HEK293 (cell line): ENCODE data around the gene ARPC4.

Experiments
- CTCF ChIP-seq: fragments of 450-650 bp; formaldehyde crosslinking; IDR thresholded peaks from 2 replicates; pipeline ENCODE4 v1.5.1; 2016; ENCODE audit warnings: missing biosample characterization, missing genetic modification characterization
- HIC1 ChIP-seq: fragments of 450-650 bp; formaldehyde crosslinking; IDR thresholded peaks from 2 replicates; pipeline ENCODE4 v1.5.1; 2016; ENCODE audit warnings: missing biosample characterization, missing genetic modification characterization
- HOXA7 ChIP-seq: sonication (generic); formaldehyde crosslinking; IDR thresholded peaks from 2 replicates; pipeline ENCODE4 v1.8.1; 2022; ENCODE audit warnings: missing genetic modification reagents, borderline replicate concordance
- PRDM10 ChIP-seq: fragments of 450-650 bp; formaldehyde crosslinking; IDR thresholded peaks from 2 replicates; pipeline ENCODE4 v1.5.1; 2016; ENCODE audit warnings: missing biosample characterization, missing genetic modification characterization
- TCF7L2 ChIP-seq: IDR thresholded peaks from 2 replicates; pipeline ENCODE4 v1.6.1; 2011; ENCODE audit warnings: low read depth, mild to moderate bottlenecking, inconsistent platforms, low read length, moderate library complexity, borderline replicate concordance
- ZNF19 ChIP-seq: fragments of 450-650 bp; formaldehyde crosslinking; IDR thresholded peaks from 2 replicates; pipeline ENCODE4; 2016; ENCODE audit warnings: missing biosample characterization, missing genetic modification characterization, low read depth
- ZNF2 ChIP-seq: fragments of 450-650 bp; formaldehyde crosslinking; IDR thresholded peaks from 2 replicates; pipeline ENCODE4 v1.5.1; 2016; ENCODE audit warnings: missing biosample characterization, missing genetic modification characterization
- ZNF274 ChIP-seq, 2 experiments: fragments of 200-500 bp in 1 of 2; fragments of 450-650 bp in 1 of 2; sonication (Bioruptor generic) in 1 of 2; formaldehyde crosslinking in 1 of 2; IDR thresholded peaks; 2 replicates each; pipeline versions ENCODE4 v1.5.1 to v1.6.1; 2014 to 2016; ENCODE audit warnings: borderline replicate concordance in 1 of 2, inconsistent platforms in 1 of 2, low read length in 1 of 2, missing biosample characterization in 1 of 2, missing genetic modification characterization in 1 of 2
- ZNF501 ChIP-seq: fragments of 450-650 bp; formaldehyde crosslinking; IDR thresholded peaks from 2 replicates; pipeline ENCODE4 v1.5.1; 2016; ENCODE audit warnings: missing biosample characterization, missing genetic modification characterization
- ZNF600 ChIP-seq: fragments of 450-650 bp; formaldehyde crosslinking; IDR thresholded peaks from 2 replicates; pipeline ENCODE4 v1.5.1; 2016; ENCODE audit warnings: missing biosample characterization, missing genetic modification characterization
- ZNF660 ChIP-seq: fragments of 450-650 bp; IDR thresholded peaks from 2 replicates; pipeline ENCODE4 v1.5.1; 2018; ENCODE audit warnings: missing biosample characterization, mild to moderate bottlenecking, missing genetic modification characterization
- ZNF843 ChIP-seq: fragments of 450-650 bp; formaldehyde crosslinking; IDR thresholded peaks from 2 replicates; pipeline ENCODE4 v1.5.1; 2016; ENCODE audit warnings: missing biosample characterization, missing genetic modification characterization
- TF ChIP-seq, protein P1 (sequence below): fragments of 450-650 bp; formaldehyde crosslinking; IDR thresholded peaks from 2 replicates; pipeline ENCODE4 v1.5.1; 2016; ENCODE audit warnings: missing biosample characterization, missing genetic modification characterization
- TF ChIP-seq, protein P2 (sequence below): fragments of 450-650 bp; formaldehyde crosslinking; IDR thresholded peaks from 2 replicates; pipeline ENCODE4 v1.5.1; 2016; ENCODE audit warnings: missing biosample characterization, missing genetic modification characterization

GRCh38 chr3:9806688-9807589 is 14.1 kb downstream of the ARPC4 start:
- TF ChIP-seq TCF7L2: no peak
- no peak for TF ChIP-seq CTCF (tag by site-specific recombination)
- no peak for TF ChIP-seq ZNF274 (IDR thresholded peaks at IDR 0.05; ENCODE audit: low read length)
- TF ChIP-seq ZNF274 (tag by site-specific recombination; IDR thresholded peaks at IDR 0.05; ENCODE audit: borderline replicate concordance): no peak
- TF ChIP-seq HIC1: no peak
- TF ChIP-seq ZNF843 (tag by site-specific recombination): no peak
- no peak for TF ChIP-seq ZNF2
- TF ChIP-seq PRDM10 (tag by site-specific recombination): no peak
- TF ChIP-seq ZNF501: no peak
- no peak for TF ChIP-seq ZNF660 (tag by site-specific recombination)
- TF ChIP-seq, protein P1, sequence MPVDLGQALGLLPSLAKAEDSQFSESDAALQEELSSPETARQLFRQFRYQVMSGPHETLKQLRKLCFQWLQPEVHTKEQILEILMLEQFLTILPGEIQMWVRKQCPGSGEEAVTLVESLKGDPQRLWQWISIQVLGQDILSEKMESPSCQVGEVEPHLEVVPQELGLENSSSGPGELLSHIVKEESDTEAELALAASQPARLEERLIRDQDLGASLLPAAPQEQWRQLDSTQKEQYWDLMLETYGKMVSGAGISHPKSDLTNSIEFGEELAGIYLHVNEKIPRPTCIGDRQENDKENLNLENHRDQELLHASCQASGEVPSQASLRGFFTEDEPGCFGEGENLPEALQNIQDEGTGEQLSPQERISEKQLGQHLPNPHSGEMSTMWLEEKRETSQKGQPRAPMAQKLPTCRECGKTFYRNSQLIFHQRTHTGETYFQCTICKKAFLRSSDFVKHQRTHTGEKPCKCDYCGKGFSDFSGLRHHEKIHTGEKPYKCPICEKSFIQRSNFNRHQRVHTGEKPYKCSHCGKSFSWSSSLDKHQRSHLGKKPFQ: no peak
- TF ChIP-seq, protein P2, sequence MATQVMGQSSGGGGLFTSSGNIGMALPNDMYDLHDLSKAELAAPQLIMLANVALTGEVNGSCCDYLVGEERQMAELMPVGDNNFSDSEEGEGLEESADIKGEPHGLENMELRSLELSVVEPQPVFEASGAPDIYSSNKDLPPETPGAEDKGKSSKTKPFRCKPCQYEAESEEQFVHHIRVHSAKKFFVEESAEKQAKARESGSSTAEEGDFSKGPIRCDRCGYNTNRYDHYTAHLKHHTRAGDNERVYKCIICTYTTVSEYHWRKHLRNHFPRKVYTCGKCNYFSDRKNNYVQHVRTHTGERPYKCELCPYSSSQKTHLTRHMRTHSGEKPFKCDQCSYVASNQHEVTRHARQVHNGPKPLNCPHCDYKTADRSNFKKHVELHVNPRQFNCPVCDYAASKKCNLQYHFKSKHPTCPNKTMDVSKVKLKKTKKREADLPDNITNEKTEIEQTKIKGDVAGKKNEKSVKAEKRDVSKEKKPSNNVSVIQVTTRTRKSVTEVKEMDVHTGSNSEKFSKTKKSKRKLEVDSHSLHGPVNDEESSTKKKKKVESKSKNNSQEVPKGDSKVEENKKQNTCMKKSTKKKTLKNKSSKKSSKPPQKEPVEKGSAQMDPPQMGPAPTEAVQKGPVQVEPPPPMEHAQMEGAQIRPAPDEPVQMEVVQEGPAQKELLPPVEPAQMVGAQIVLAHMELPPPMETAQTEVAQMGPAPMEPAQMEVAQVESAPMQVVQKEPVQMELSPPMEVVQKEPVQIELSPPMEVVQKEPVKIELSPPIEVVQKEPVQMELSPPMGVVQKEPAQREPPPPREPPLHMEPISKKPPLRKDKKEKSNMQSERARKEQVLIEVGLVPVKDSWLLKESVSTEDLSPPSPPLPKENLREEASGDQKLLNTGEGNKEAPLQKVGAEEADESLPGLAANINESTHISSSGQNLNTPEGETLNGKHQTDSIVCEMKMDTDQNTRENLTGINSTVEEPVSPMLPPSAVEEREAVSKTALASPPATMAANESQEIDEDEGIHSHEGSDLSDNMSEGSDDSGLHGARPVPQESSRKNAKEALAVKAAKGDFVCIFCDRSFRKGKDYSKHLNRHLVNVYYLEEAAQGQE (tag by site-specific recombination): no peak
- no peak for TF ChIP-seq ZNF19 (tag by site-specific recombination)
- no peak for TF ChIP-seq ZNF600 (tag by site-specific recombination)
- TF ChIP-seq HOXA7 (CRISPR knock-in tag): no peak
